ENCODE measurements around the gene DMRTC2. TPM values are rescaled to one million over a fixed set of nuclear protein-coding genes. Genes with fewer than 3 reads are reported as not detected.

DMRTC2 gene
- total and polyA plus RNA-seq, 2 experiments from 2014 or later: not detected

DNA sequence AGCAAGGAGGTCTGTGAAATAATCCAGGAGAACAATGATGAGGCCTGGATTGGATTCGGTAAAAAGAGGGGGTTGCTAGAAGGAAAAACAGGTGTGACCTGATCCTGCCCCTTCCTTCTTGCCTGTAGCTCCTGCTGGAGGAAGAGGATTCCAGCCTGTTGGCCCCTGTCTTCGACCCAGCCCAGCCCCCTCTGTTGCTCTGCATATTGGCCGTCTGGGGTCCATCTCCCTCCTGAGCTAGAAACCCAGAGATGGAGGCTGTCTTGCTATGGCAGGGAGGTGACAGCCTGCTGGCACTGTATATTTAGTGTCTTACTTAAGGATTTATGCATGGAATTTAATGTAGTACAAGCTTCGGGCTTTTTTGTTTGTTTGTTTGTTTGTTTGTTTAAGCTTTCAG, 6.6 kb downstream of the DMRTC2 start:
- Histone ChIP-seq H3K4me1 (ENCODE audit: low read depth) (no peaks in the 10 kb centered on the region), H3K27ac (no peak overlapping the region), H3K4me3 (no peak overlapping the region), H3K27me3 (peaks cover 8% of the 10 kb centered on the region), H3K36me3 (no peaks in the 10 kb centered on the region), H3K9me3 (ENCODE audit: low read depth) (no peaks in the 10 kb centered on the region)
- TF ChIP-seq, protein P1, sequence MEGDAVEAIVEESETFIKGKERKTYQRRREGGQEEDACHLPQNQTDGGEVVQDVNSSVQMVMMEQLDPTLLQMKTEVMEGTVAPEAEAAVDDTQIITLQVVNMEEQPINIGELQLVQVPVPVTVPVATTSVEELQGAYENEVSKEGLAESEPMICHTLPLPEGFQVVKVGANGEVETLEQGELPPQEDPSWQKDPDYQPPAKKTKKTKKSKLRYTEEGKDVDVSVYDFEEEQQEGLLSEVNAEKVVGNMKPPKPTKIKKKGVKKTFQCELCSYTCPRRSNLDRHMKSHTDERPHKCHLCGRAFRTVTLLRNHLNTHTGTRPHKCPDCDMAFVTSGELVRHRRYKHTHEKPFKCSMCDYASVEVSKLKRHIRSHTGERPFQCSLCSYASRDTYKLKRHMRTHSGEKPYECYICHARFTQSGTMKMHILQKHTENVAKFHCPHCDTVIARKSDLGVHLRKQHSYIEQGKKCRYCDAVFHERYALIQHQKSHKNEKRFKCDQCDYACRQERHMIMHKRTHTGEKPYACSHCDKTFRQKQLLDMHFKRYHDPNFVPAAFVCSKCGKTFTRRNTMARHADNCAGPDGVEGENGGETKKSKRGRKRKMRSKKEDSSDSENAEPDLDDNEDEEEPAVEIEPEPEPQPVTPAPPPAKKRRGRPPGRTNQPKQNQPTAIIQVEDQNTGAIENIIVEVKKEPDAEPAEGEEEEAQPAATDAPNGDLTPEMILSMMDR (IDR thresholded peaks at IDR 0.05; ENCODE audit: low read depth, low read length): no peak
- DNase-seq (ENCODE audit: low read depth in 1 of 2, low spot score in 1 of 2): no peak

DNA sequence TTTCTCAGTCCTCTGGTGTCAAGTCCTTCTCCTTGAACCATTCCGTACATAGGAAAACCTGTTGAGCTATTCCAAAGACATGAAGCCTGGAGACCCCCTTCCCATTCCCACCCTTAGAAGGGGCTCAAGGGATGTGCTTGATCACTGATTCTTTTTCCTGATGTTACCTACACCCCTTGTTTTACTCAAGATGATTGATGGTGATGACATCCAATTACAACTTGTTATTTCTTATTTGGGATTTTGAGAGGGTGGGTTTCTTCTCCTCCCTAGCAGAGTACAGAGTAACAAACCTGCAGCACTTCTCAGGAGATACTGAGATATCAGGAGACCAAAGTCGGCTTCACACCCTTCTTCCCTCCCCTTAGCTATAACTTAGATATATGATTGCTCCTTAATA, 8.5 kb downstream of the DMRTC2 start:
- Histone ChIP-seq H3K9me3 (ENCODE audit: low read depth) (no peaks in the 10 kb centered on the region), H3K4me1 (ENCODE audit: low read depth) (no peaks in the 10 kb centered on the region), H3K4me3 (no peak overlapping the region), H3K36me3 (no peaks in the 10 kb centered on the region), H3K27me3 (peaks cover 8% of the 10 kb centered on the region), H3K27ac (no peak overlapping the region)
- DNase-seq (ENCODE audit: low read depth in 1 of 2, low spot score in 1 of 2): no peak
- TF ChIP-seq, protein P1 (IDR thresholded peaks at IDR 0.05; ENCODE audit: low read depth, low read length): no peak

DNA sequence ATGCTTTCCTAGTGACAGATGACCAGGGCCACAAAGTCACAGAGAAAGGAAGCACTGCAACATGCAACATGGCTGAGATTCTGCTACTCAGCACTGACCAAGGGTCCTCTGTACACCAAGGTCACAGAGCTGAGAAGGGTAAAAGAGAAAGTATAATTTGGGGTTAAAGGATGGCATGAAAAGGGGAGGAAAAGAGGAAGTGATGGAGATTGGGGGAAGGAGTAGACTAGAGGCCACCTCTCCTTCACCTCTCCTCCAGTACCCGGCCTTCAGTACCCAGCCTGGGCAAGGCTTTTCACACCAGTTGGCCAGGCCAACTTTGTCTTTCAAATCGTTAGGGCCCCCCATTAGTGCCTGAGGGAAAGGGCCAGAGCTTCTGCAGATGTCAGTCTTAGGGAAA, 8.9 kb downstream of the DMRTC2 start:
- H3K27ac ChIP-seq: no peak overlapping the region
- DNase-seq (ENCODE audit: low read depth in 1 of 2, low spot score in 1 of 2): no peak
- peaks cover 8% of the 10 kb centered on the region for H3K27me3 ChIP-seq
- H3K4me1 ChIP-seq (ENCODE audit: low read depth): no peaks in the 10 kb centered on the region
- no peaks in the 10 kb centered on the region for H3K36me3 ChIP-seq
- H3K9me3 ChIP-seq (ENCODE audit: low read depth): no peaks in the 10 kb centered on the region
- no peak overlapping the region for H3K4me3 ChIP-seq
- TF ChIP-seq, protein P1 (IDR thresholded peaks at IDR 0.05; ENCODE audit: low read depth, low read length): no peak

DNA sequence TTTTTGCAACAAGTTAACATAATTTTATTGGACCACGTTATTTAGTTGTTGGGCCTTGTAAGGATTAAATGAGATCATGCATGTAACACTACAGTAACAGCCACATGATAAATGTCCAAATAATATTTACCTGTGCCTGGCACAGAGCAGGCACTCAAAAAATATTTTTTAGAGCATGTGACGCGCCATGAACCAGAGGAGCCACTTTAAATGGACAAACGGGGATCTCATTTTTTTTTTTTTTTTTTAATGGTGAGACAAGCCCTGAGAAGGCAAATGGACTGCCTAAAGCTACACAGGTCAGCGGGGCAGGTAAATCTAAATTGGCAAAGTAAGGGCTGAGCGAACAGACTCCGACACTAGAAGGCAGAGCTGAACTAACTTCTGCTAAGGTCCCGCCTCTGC, 14.4 kb downstream of the DMRTC2 start:
- Histone ChIP-seq H3K27ac (peak overlapping the region; percentile 61), H3K4me3 (peak overlapping the region; percentile 20), H3K27me3 (peaks cover 4% of the 10 kb centered on the region), H3K36me3 (peaks cover 30% of the 10 kb centered on the region), H3K4me1 (ENCODE audit: low read depth) (peaks cover 10% of the 10 kb centered on the region), H3K9me3 (ENCODE audit: low read depth) (no peaks in the 10 kb centered on the region)
- TF ChIP-seq, protein P1 (IDR thresholded peaks at IDR 0.05; ENCODE audit: low read depth, low read length): no peak
- no peak for DNase-seq (ENCODE audit: low read depth in 1 of 2, low spot score in 1 of 2)

DNA sequence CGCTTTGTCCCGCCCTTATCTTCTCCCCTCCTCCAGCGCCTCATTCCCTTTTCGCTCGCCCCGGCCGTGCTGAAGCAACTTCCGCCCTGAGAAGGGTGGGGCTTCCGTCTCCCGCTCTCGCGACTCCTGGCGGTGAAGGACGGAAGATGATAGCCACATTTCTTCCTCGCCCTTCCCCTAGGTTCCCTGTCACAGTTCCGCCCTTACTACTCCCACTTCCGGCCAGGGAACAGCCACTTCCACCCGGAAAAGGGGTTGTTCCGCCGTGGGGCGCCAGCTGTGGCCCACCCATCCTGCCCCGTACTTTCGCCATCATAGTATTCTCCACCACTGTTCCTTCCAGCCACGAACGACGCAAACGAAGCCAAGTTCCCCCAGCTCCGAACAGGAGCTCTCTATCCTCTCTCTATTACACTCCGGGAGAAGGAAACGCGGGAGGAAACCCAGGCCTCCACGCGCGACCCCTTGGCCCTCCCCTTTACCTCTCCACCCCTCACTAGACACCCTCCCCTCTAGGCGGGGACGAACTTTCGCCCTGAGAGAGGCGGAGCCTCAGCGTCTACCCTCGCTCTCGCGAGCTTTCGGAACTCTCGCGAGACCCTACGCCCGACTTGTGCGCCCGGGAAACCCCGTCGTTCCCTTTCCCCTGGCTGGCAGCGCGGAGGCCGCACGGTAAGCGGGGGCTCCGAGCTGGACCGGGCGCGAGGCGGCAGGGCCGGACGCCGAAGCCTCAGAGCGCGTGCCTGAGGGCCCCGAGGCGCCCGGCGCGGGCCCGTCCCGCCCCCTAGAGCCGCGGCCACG, 15.0 kb downstream of the DMRTC2 start, which contains the start of gene RPS19:
Gene RPS19, plus strand, starts transcription at position 638 of the 801 bp plus-strand sequence. CDS start 520 bp downstream, outside the sequence.
- Histone ChIP-seq H3K27ac (peak within 1 kb of the TSS; percentile 91), H3K27me3 (peaks cover 4% of the 10 kb centered on the region), H3K4me3 (peak within 1 kb of the TSS; percentile 76), H3K4me1 (ENCODE audit: low read depth) (peaks cover 10% of the 10 kb centered on the region), H3K9me3 (ENCODE audit: low read depth) (no peaks in the 10 kb centered on the region), H3K36me3 (peaks cover 36% of the 10 kb centered on the region)
- DNase-seq (ENCODE audit: low read depth in 1 of 2, low spot score in 1 of 2): peak; percentile 98 to 99
- TF ChIP-seq, protein P1 (IDR thresholded peaks at IDR 0.05; ENCODE audit: low read depth, low read length): peak; percentile 54
